ENCODE measurements around the gene TMEM240.
"Not testable (repeated sequence)": the region's sequence is repeated elsewhere in the genome, so short reads cannot be mapped to it uniquely, and the experiment has no call there.

Gene TMEM240

GRCh38 chr1:1524750-1525383 is 15.6 kb downstream of the TMEM240 start:
- not testable (repeated sequence) for DNase-seq (ENCODE audit: low read depth in 2 of 2)

GRCh38 chr1:1523651-1524050 is 16.8 kb downstream of the TMEM240 start:
- not testable (repeated sequence) for DNase-seq (ENCODE audit: low read depth in 2 of 2)

- DNase-seq (ENCODE audit: low read depth in 2 of 2): not testable (repeated sequence)
Measured at GRCh38 chr1:1523226-1523625, 17.2 kb downstream of the TMEM240 start.

GRCh38 chr1:1522536-1522935 is 17.9 kb downstream of the TMEM240 start:
- not testable (repeated sequence) for DNase-seq (ENCODE audit: low read depth in 2 of 2)

GRCh38 chr1:1521331-1521730 is 19.1 kb downstream of the TMEM240 start:
- DNase-seq (ENCODE audit: low read depth in 2 of 2): no peak

- not testable (repeated sequence) for DNase-seq (ENCODE audit: low read depth in 2 of 2)
Measured at GRCh38 chr1:1519805-1520505, 20.5 kb downstream of the TMEM240 start.

GRCh38 chr1:1518621-1519007 is 21.8 kb downstream of the TMEM240 start:
- DNase-seq (ENCODE audit: low read depth in 2 of 2): not testable (repeated sequence)

- no peak for DNase-seq (ENCODE audit: low read depth in 2 of 2)
Measured at GRCh38 chr1:1517973-1518620, 22.3 kb downstream of the TMEM240 start.

- DNase-seq (ENCODE audit: low read depth in 2 of 2): not testable (repeated sequence)
Measured at GRCh38 chr1:1516923-1517322, 23.5 kb downstream of the TMEM240 start.

GRCh38 chr1:1514376-1514775 is 26.0 kb downstream of the TMEM240 start:
- DNase-seq (ENCODE audit: low read depth in 2 of 2): not testable (repeated sequence)

GRCh38 chr1:1513675-1514074 is 26.7 kb downstream of the TMEM240 start:
- not testable (repeated sequence) for DNase-seq (ENCODE audit: low read depth in 2 of 2)

GRCh38 chr1:1512425-1512824 is 28.0 kb downstream of the TMEM240 start:
- DNase-seq (ENCODE audit: low read depth in 2 of 2): peak in 1 of 2 donors; percentile 28

GRCh38 chr1:1511533-1512285 is 28.7 kb downstream of the TMEM240 start, which contains the start of gene ATAD3A:
Gene ATAD3A, plus strand, starts transcription at chr1:1512162. Its CDS starts 107 bp downstream, at chr1:1512269.
- DNase-seq (ENCODE audit: low read depth in 2 of 2): peak; percentile 92 to 94

- no peak for DNase-seq (ENCODE audit: low read depth in 2 of 2)
Measured at GRCh38 chr1:1510912-1511532, 29.4 kb downstream of the TMEM240 start.

- DNase-seq (ENCODE audit: low read depth in 2 of 2): not testable (repeated sequence)
Measured at GRCh38 chr1:1509465-1509850, 31.0 kb downstream of the TMEM240 start.

- not testable (repeated sequence) for DNase-seq (ENCODE audit: low read depth in 2 of 2)
Measured at GRCh38 chr1:1508775-1509464, 31.5 kb downstream of the TMEM240 start.

GRCh38 chr1:1507305-1507704 is 33.1 kb downstream of the TMEM240 start:
- DNase-seq (ENCODE audit: low read depth in 2 of 2): no peak

- DNase-seq (ENCODE audit: low read depth in 2 of 2): not testable (repeated sequence)
Measured at GRCh38 chr1:1505801-1506200, 34.6 kb downstream of the TMEM240 start.

GRCh38 chr1:1505366-1505798 is 35.0 kb downstream of the TMEM240 start:
- not testable (repeated sequence) for DNase-seq (ENCODE audit: low read depth in 2 of 2)

GRCh38 chr1:1504777-1505365 is 35.6 kb downstream of the TMEM240 start:
- DNase-seq (ENCODE audit: low read depth in 2 of 2): peak; percentile 45 to 53

Data from stimulated activated CD4-positive, alpha-beta T cell treated with anti-CD3 and anti-CD28 coated beads, Interleukin-1b, Interleukin-23, amount 100 ng/mL, for 4 hours (primary cell).